Measurements from ENCODE around the gene PARVB.

Gene PARVB

DNA sequence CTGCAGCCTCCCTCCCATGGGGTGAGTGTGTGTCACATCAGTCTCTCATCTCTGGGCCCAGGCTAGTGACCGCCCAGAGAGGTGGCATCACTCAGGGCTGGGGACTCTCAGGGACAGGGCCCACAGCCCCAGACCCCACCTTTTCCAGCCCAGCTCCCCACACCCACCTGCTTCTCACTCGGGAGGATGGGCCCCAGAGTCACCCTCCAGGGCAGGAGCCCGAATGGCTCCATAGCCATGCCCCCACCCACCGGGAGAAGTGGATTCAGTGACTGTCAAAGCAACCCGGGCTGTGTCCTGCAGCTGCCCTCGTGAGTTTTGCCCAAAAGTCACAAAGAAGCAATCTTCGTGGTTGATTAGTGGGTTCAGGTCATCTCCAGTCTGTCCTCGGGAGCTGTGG, 182.6 kb downstream of the PARVB start:
- DNase-seq, result no peak

GRCh38 chr22:44207173-44207980, 183.3 kb downstream of the PARVB start:
- no peak for DNase-seq

GRCh38 chr22:44207981-44208317, 183.8 kb downstream of the PARVB start:
- no peak for DNase-seq

GRCh38 chr22:44209343-44209742, 185.2 kb downstream of the PARVB start:
- no peak for DNase-seq

DNA sequence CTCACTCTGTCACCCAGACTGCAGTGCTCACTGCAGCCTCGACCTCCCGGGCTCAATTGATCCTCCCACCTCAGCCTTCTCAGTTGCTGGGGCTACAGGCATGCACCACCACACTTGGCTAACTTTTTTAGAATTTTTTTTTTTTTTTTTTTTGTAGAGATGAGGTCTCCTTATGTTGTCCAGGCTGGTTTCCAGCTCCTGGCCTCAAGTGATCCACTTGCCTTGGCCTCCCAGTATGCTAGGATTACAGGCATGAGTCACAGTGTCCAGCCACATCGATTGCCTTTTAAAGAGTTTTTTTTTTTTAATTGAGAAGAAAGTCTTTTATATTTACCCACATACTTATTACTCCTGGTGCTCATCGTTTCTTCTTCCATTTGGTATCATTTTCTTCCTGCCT, 186.6 kb downstream of the PARVB start:
- no peak for DNase-seq

GRCh38 chr22:44211256-44211945, 187.3 kb downstream of the PARVB start:
- DNase-seq, result no peak

- DNase-seq, result no peak
These were observed 188.1 kb downstream of the PARVB start for GRCh38 chr22:44211946-44212930.

DNA sequence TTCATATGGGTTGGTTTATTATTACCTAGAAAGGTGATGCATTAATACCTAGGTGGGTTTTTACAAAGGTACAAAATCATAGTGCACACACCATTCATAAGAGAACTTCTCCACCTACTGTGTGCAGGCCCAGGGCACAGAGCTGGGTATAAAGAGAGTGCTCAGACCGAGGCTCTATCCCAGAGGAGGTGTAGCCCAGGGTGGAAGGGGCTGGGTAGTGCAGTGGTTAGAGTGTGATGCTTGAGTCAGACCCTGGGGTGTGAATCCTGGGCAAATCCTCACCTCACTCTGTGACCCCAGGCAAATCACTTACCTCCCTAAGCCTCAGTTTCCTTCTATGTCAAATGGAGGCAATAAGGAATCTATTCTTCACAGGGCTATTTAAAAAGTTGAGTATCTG, 188.8 kb downstream of the PARVB start:
- DNase-seq, result no peak

DNA sequence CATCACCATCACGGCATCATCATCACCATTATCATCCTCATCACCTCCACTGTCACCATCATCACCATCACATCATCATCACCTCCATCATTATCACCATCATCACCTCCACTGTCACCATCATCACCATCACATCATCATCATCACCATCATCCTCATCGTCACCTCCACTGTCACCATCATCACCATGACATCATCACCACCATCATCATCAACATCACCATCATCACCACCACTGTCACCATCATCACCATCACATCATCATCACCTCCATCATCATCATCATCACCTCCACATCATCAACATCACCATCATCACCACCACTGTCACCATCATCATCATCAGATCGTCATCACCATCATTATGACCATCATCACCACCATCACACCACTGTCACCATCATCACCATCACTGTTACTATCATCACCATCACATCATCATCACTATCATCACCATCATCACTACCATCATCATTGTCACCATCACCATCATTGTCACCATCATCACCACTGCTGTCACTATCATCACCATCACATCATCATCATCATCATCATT, 189.5 kb downstream of the PARVB start:
- no peak for DNase-seq

GRCh38 chr22:44214187-44214586, 190.1 kb downstream of the PARVB start:
- no peak for DNase-seq

GRCh38 chr22:44214764-44215163, 190.7 kb downstream of the PARVB start:
- no peak for DNase-seq

DNA sequence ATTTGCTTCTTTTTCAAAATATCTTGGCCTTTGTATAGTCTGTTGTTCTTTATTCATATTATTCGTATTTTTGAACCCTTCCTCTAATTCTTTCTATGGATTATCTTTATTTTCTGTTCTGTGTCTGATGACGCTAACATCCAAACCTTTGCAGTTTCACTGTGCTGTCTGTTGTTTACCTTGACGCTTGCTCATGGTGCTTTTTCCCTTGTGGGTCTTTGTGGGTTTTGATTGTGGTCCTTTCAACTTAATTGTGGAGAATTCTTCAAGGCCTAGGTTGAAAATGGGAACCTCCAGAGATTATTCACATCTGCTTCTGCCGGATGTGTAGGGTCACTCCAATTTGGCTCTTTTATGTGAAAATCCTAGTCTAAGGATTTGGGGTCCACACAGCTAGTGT, 191.2 kb downstream of the PARVB start:
- DNase-seq, result no peak

DNA sequence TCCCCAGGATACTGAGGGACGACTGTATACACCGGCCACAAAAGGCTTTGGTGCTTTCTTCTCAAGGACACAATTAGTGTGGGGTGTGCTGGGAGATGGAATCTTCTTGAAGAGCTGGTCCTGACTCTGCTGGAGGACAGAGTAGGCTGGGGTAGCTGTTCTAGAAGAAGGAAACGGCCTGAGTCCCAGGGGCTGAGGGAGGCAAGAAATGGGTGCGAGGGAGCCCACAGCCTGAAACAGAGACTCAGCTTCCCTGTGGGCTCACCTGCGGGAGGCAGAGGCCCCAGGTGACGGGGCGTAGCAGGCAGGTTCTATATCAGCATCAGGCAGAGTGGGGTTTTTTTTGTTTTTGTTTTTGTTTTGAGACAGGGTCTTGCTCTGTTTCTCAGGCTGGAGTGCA, 193.2 kb downstream of the PARVB start:
- no peak for DNase-seq

- DNase-seq, result no peak
These were observed 194.0 kb downstream of the PARVB start for GRCh38 chr22:44218071-44218470.

DNA sequence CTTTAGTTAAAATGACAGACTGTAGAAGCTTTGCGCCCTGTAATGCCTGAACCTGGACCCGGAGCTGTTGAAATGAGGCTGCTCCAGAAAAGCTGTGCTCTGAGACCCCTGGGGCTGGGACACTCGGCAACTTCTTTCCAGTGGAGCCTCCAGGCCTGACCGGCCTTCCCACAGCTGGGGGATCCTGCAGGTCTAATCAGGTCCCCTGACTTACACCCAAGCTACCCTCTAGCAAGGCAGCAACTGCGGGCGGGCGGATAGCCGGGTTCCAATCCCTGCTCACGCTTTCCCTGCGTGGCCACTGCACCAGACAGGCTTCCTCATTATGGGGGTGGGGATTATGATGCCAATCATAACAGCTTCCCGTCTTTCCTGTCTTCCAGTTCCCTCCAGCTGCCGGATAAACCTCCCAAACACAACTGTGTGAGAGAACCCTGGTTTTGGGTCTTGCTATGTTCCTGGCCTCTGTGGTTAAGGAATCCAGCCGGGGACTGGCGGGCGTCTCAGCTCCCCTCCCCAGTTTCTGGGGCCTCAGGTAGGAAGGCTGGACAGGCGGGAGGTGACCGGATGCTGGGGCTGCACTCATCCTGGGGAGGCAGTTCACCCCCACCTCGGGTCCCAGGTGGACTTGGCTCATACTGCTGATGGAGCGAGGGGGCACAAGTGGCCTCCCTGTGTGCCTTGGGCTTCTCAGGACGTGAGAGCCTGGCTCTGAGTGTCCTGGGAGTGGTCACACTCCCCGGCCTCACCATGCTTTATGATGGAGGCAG, 195.2 kb downstream of the PARVB start:
- DNase-seq, result no peak

DNA sequence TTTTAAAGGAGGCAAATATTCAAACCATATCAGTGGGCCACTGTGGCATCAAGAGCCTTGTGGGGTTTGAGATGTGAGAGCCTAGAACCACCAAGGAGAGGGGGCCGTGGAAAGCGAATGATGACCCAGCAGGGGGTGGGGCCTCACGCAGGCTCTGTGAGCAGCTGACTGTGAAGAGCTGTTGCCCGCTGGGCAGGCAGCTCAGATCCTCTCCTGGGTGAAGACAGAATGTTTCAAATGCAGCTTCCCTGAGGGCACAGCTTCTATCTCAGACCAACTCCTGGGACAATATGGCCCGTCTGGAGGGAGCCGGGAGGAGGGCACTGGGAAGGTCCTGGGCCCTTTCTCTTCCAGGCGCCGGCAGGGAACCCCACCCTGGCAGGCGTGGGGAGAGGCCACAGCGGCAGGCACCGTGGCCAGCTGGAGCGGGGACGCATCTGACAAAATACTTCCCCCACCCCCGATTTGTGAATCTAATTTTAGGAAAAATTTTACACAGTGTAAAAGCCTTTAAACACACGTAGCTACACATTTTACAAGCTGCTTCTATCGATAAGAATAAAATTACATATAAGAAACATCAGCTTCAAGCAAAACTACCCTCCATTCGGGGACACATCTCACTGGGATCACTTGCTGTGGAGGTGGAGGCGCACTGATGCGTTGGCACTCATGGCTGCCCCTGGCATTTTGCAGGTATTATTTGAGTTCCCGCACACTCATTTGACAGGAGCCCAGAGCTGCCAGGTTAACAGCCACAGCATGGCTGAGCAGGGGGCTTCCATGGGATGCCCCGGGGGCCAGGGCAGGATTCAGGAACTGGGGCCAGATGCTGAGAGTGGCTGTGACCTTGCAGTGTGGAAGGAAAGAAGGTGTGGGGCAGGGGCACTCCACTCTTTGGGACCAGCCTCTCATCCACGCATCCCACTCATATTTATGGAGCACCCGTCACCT, 196.9 kb downstream of the PARVB start:
- DNase-seq, result no peak

DNA sequence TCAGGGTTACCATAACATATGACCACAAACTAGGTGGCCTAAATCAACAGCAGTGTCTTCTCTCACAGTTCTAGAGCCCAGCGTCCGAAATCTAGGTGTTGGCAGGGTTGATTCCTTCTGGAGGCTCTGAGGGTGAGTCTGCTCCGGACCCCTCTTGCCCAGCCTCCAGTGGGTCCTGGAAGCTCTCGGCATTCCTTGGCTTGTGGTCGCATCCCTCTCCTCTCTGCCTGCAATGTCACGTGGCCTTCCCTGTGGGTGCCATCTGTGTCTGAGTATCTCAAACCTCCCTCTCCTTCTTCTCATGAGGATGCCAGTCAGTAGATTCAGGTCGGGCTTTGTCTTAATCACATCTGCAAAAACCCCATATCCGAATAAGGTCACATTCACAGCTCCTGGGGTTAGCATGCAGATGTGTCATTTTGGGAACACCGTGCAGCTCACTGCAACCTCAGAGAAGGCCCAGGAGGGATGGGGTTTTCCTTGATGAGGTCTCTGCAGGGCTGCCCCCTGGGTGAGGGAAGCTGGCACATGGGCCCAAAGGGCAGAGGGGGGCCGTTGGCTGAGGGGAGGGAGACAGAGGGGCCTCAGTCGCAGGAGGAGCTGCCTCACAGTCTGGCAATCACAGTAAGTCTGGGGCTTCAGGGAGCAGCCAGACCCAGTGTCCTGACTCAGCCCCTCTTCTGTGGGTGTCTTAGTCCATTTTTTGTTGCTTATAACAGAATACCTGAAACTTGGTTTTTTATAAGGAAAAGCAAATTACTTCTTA, 197.8 kb downstream of the PARVB start:
- DNase-seq, result no peak

Measured in CD4-positive, alpha-beta T cell treated with Interleukin-1 beta for 1 hour (primary cell).